GM12878 (cell line): ENCODE measurements around the gene NARF. TPM values are rescaled to one million over a fixed set of nuclear protein-coding genes. Genes with fewer than 3 reads are reported as not detected.

Experiments
- ATAC-seq: fragments of 200-7000 bp; cut with Tn5 transposase; 3 replicates; pipeline ENCODE4 v1.9.1; 2020; ENCODE audit warnings: mild to moderate bottlenecking, moderate library complexity
- Bru-seq: library from RNA; stranded (reverse); fragments of 400-500 nt; gene quantifications from one replicate; lab custom pipeline; 2021; lab: Mats Ljungman, UMichigan
- BruChase-seq, 2 experiments: library from RNA; stranded (reverse); fragments of 400-500 nt; gene quantifications; one replicate each; lab custom pipeline; 2021; lab: Mats Ljungman, UMichigan
- BruUV-seq: library from RNA; stranded (reverse); fragments of 400-500 nt; replicated peaks from 2 replicates; lab custom pipeline; 2021; lab: Mats Ljungman, UMichigan
- CTCF ChIA-PET: fragments of 300-600 bp; sonication (Branson Sonifier 250); formaldehyde crosslinking; extraction: SDS; loops from one replicate; lab custom pipeline; 2021; ENCODE audit warnings: inconsistent platforms; lab: Yijun Ruan, JAX
- POLR2A ChIA-PET: fragments of 350-600 bp; formaldehyde crosslinking; extraction: SDS; loops from one replicate; lab custom pipeline; 2021; ENCODE audit warnings: inconsistent platforms; lab: Charles Lee
- RAD21 ChIA-PET: fragments of 300-600 bp; sonication (Branson Sonifier 250); formaldehyde crosslinking; loops from one replicate; lab custom pipeline; 2023; ENCODE audit warnings: antibody characterized with exemption; ENCODE audit not compliant: unreplicated experiment; lab: Charles Lee
- SMC1A ChIA-PET: fragments of 300-600 bp; sonication (Branson Sonifier 250); formaldehyde crosslinking; loops from one replicate; lab custom pipeline; 2023; ENCODE audit not compliant: unreplicated experiment, uncharacterized antibody; lab: Charles Lee
- DNase-seq: peaks from one replicate; pipeline ENCODE4 v3.0.0-alpha.2; 2011; ENCODE audit warnings: low read depth, low spot score
- FAIRE-seq: peaks from 3 replicates; lab custom pipeline; 2011; peaks lifted over from hg19 to GRCh38; lab: Jason Lieb, UNC
- H2AFZ ChIP-seq: 2 replicates; pipeline ENCODE4 v1.6.0; 2011; ENCODE audit warnings: low read depth, low read length, control low read depth; ENCODE audit not compliant: control insufficient read depth
- H3K27ac ChIP-seq: 2 replicates; pipeline ENCODE4 v1.5.1; 2011; ENCODE audit warnings: control low read depth; ENCODE audit not compliant: control insufficient read depth, insufficient read depth
- H3K27me3 ChIP-seq, 2 experiments: replicated peaks in 1 of 2; 2 replicates each; pipeline versions ENCODE4 v1.6.0 to v1.6.1; 2011; ENCODE audit warnings: low read length in 1 of 2; ENCODE audit not compliant: control insufficient read depth in 2 of 2, insufficient read depth in 2 of 2
- H3K36me3 ChIP-seq, 2 experiments: 2 replicates each; pipeline ENCODE4 v1.5.1; 2011; ENCODE audit warnings: low read length in 1 of 2; ENCODE audit not compliant: control insufficient read depth in 2 of 2, insufficient read depth in 2 of 2
- H3K4me1 ChIP-seq: 2 replicates; pipeline ENCODE4 v1.6.1; 2011; ENCODE audit warnings: mild to moderate bottlenecking, low read length, moderate library complexity, mixed read lengths; ENCODE audit not compliant: control insufficient read depth, insufficient read depth
- H3K4me2 ChIP-seq: 2 replicates; pipeline ENCODE4 v1.6.0; 2011; ENCODE audit warnings: control low read depth; ENCODE audit not compliant: control insufficient read depth, insufficient read depth
- H3K4me3 ChIP-seq: fragments of 200-600 bp; sonication (generic); 2 replicates; pipeline ENCODE4 v1.5.1; 2016
- H3K79me2 ChIP-seq: 2 replicates; pipeline ENCODE4 v1.6.0; 2011; ENCODE audit warnings: low read length; ENCODE audit not compliant: control insufficient read depth, insufficient read depth
- H3K9ac ChIP-seq: 2 replicates; pipeline ENCODE4 v1.8.0; 2011; ENCODE audit warnings: low read length, control low read depth, mixed read lengths; ENCODE audit not compliant: control insufficient read depth, insufficient read depth
- H3K9me3 ChIP-seq: replicated peaks from 3 replicates; pipeline ENCODE4 v1.5.1; 2011; ENCODE audit warnings: mild to moderate bottlenecking, low read length; ENCODE audit not compliant: control insufficient read depth, insufficient read depth
- H4K20me1 ChIP-seq: 2 replicates; pipeline ENCODE4 v1.6.0; 2011; ENCODE audit not compliant: control insufficient read depth, insufficient read depth
- ATF2 ChIP-seq: IDR thresholded peaks from 2 replicates; pipeline ENCODE4 v1.6.1; 2012; ENCODE audit warnings: low read length, inconsistent platforms
- ATF3 ChIP-seq: IDR thresholded peaks from 2 replicates; pipeline ENCODE4 v1.6.1; 2011; ENCODE audit warnings: low read depth, mild to moderate bottlenecking, low read length, moderate library complexity, borderline replicate concordance; ENCODE audit errors: extremely low read depth
- BCL11A ChIP-seq: IDR thresholded peaks from 2 replicates; pipeline ENCODE4 v1.6.1; 2011; ENCODE audit warnings: low read depth, low read length
- BRCA1 ChIP-seq: IDR thresholded peaks from 2 replicates; pipeline ENCODE4 v1.6.1; 2011; ENCODE audit warnings: low read depth, low read length, improper control_type of control experiment
- CHD4 ChIP-seq: fragments of 200-600 bp; sonication (generic); IDR thresholded peaks from 2 replicates; pipeline ENCODE4 v1.6.1; 2016; ENCODE audit warnings: mild to moderate bottlenecking
- EZH2 ChIP-seq: IDR thresholded peaks from 2 replicates; pipeline ENCODE4 v1.6.1; 2012; ENCODE audit warnings: low read depth, mild to moderate bottlenecking, control low read depth, inconsistent platforms, low read length, borderline replicate concordance; ENCODE audit not compliant: control insufficient read depth
- FOXM1 ChIP-seq: IDR thresholded peaks from 2 replicates; pipeline ENCODE4 v1.6.1; 2012; ENCODE audit warnings: low read depth, mild to moderate bottlenecking, inconsistent platforms, low read length, moderate library complexity
- NBN ChIP-seq: fragments of 450-650 bp; IDR thresholded peaks from 2 replicates; pipeline ENCODE4 v1.6.1; 2016
- NKRF ChIP-seq: fragments of 450-650 bp; conservative IDR thresholded peaks from 2 replicates; pipeline ENCODE4 v1.6.1; 2017; ENCODE audit warnings: mild to moderate bottlenecking, moderate library complexity
- NR2C2 ChIP-seq: IDR thresholded peaks from 2 replicates; pipeline ENCODE4 v1.6.1; 2011; ENCODE audit warnings: borderline replicate concordance, low read depth; ENCODE audit not compliant: control insufficient read depth, insufficient read length
- ZNF274 ChIP-seq: IDR thresholded peaks from one replicate; pipeline ENCODE4 v1.8.0; 2011; ENCODE audit not compliant: insufficient read length, insufficient read depth
- ZSCAN29 ChIP-seq: fragments of 450-650 bp; IDR thresholded peaks from 2 replicates; pipeline ENCODE4 v1.6.1; 2017; ENCODE audit warnings: mild to moderate bottlenecking, moderate library complexity
- WGBS: methylation state at CpG from one replicate; pipeline ENCODE4 v1.1.6; 2016; ENCODE audit warnings: low lambda C conversion rate; ENCODE audit not compliant: insufficient replicate concordance, insufficient coverage; ENCODE audit errors: missing lambda C conversion rate; 5-methylcytosine and 5-hydroxymethylcytosine counted together
- in situ Hi-C: fragments of 300-500 bp; cut with MboI; formaldehyde crosslinking; loops from 9 replicates; pipeline ENCODE4 v1.14.3; 2018; ENCODE audit warnings: mixed read lengths
- intact Hi-C: fragments of 100-400 bp; cut with micrococcal nuclease; formaldehyde crosslinking; loops from one replicate; pipeline ENCODE4 v1.14.2; 2022; ENCODE audit not compliant: unreplicated experiment
- long read RNA-seq, 2 experiments: library from polyadenylated mRNA; unstranded; transcript quantifications; one replicate each; pipeline ENCODE4 v2.0.0, GENCODE V29; 2019 to 2020
- polyA minus RNA-seq, 3 experiments: library from RNA; depleted of rRNA, polyadenylated mRNA; stranded (reverse); fragments of >200 nt; gene quantifications; 2 replicates each; pipeline ENCODE4 v1.2.3, GENCODE V29; 2011
- polyA plus RNA-seq, 11 experiments: library from polyadenylated mRNA; depleted of rRNA in 4 of 11; unstranded in 6 of 11; stranded (reverse) in 5 of 11; fragments of >200 nt; fragmentation: Nextera tagmentation in 4 of 11; fragmentation: Illumina TruSeq in 1 of 11; extraction: Ambion mirVana in 4 of 11; extraction: Trizol in 1 of 11; gene quantifications; 1 replicate in 1 of 11; 2 replicates in 10 of 11; pipeline versions ENCODE4 v1.2.1 to v1.2.3, GENCODE V29; 2011 to 2016; ENCODE audit warnings: inconsistent platforms in 2 of 11, missing spikeins in 2 of 11, low read depth in 1 of 11
- total RNA-seq, 4 experiments: library from RNA; depleted of rRNA in 3 of 4; stranded (reverse); fragments of >200 nt in 3 of 4; fragmentation: Illumina TruSeq in 1 of 4; extraction: Trizol in 1 of 4; gene quantifications; 2 replicates each; pipeline versions ENCODE4 v1.2.1 to v1.2.3, GENCODE V29; 2013 to 2021

The NARF gene
- 167 and 178 TPM in 2 replicates for total RNA-seq (2013; cell fraction: nucleolus; rRNA removed)
- 35.5 and 44.1 TPM in 2 replicates for total RNA-seq (2014; rRNA removed)
- total RNA-seq (2014; rRNA removed; fragmentation: Illumina TruSeq; extraction: Trizol), result 29.2 and 29.4 TPM in 2 replicates
- total RNA-seq (2021), result 65.3 and 65.8 TPM in 2 replicates
- polyA plus RNA-seq (2011; ENCODE audit: low read depth), result 72.0 TPM
- polyA plus RNA-seq (2011; rRNA removed), result 120 and 138 TPM in 2 replicates
- 128 and 152 TPM in 2 replicates for polyA plus RNA-seq (2011; cell fraction: cytosol; rRNA removed)
- polyA plus RNA-seq (2011; cell fraction: nucleus; rRNA removed), result 170 and 183 TPM in 2 replicates
- 120 and 130 TPM in 2 replicates for polyA plus RNA-seq (2012)
- polyA plus RNA-seq (2014; fragmentation: Illumina TruSeq; extraction: Trizol), result 22.4 and 42.7 TPM in 2 replicates
- polyA plus RNA-seq (2014; fragmentation: Nextera tagmentation; extraction: Ambion mirVana), result 10 to 100 TPM; 16.7 to 27.4 TPM
- 50.9 and 56.1 TPM in 2 replicates for polyA plus RNA-seq (2014; rRNA removed)
- polyA plus RNA-seq (2016; fragmentation: Nextera tagmentation; extraction: Ambion mirVana), result 100 to 1,000 TPM; 115 to 126 TPM
- 81.9 and 82.4 TPM in 2 replicates for polyA minus RNA-seq (2011; rRNA and poly(A)+ RNA removed)
- 27.1 and 29.1 TPM in 2 replicates for polyA minus RNA-seq (2011; cell fraction: cytosol; rRNA and poly(A)+ RNA removed)
- 29.7 and 37.7 TPM in 2 replicates for polyA minus RNA-seq (2011; cell fraction: nucleus; rRNA and poly(A)+ RNA removed)
- Bru-seq, nascent RNA, result percentile 79 among the genes with signal in this experiment
- percentile 85 among the genes with signal in this experiment for BruChase-seq, experiment 1, labeled RNA remaining after a 6-hour chase
- percentile 81 among the genes with signal in this experiment for BruChase-seq, experiment 2, labeled RNA remaining after a 2-hour chase
- long read RNA-seq, experiment 1, transcript NARF-201 (11 exons, 3,949 nt), result major isoform, 30 of 56 reads
- long read RNA-seq, experiment 1, partial matches to known transcripts, result 3 of 56 reads
- long read RNA-seq, experiment 1, other reads (novel, unspliced or antisense), result 20 of 56 reads
- long read RNA-seq, experiment 2, transcript NARF-220 (12 exons, 1,454 nt), result minor isoform, 5 of 235 reads
- long read RNA-seq, experiment 2, transcript NARF-201 (11 exons, 3,949 nt), result major isoform, 188 of 235 reads
- long read RNA-seq, experiment 2, partial matches to known transcripts, result 8 of 235 reads
- long read RNA-seq, experiment 2, other reads (novel, unspliced or antisense), result 30 of 235 reads

- ChIA-PET CTCF (interaction anchor here (1.2 to 2.0 kb wide), 2 partner anchors 93 kb away, joined by 3 to 6 read pairs; no protein-coding TSS in a partner anchor), SMC1A (interaction anchor here (0.7 to 1.8 kb wide), 3 partner anchors 9 to 39 kb away, joined by 3 to 7 read pairs (median 6); no protein-coding TSS in a partner anchor), RAD21 (interaction anchor here (1.0 to 1.4 kb wide), 2 partner anchors 92 to 250 kb away, joined by 3 read pairs; no protein-coding TSS in a partner anchor), POLR2A (interaction anchor here (0.5 to 1.8 kb wide), 4 partner anchors 9 to 597 kb away, joined by 4 to 16 read pairs (median 8); no protein-coding TSS in a partner anchor)
- no TSS peak for BruUV-seq
- intact Hi-C loops (loop anchor here (1.0 kb wide), 2 partner anchors 9 to 36 kb away; no protein-coding TSS in a partner anchor), in situ Hi-C loops (no loop called here)
- H3K27ac ChIP-seq, result peak within 1 kb of the TSS; percentile 99
- peaks cover 6% of the 10 kb centered on the region for H3K4me1 ChIP-seq
- peak within 1 kb of the TSS; percentile 92 for H3K4me3 ChIP-seq
- no peaks in the 10 kb centered on the region for H3K27me3 ChIP-seq
- H3K79me2 ChIP-seq, result peaks cover 10% of the 10 kb centered on the region
- H3K9ac ChIP-seq, result peak within 1 kb of the TSS; percentile 92
- no peaks in the 10 kb centered on the region for H4K20me1 ChIP-seq
- H2AFZ ChIP-seq, result peak within 1 kb of the TSS; percentile 72
- no peaks in the 10 kb centered on the region for H3K9me3 ChIP-seq
- FAIRE-seq, result no peak
- WGBS, result 2% methylated on average over 71 of the region's 85 CpGs
- peak within 1 kb of the TSS; percentile 83 for H3K4me2 ChIP-seq
- peaks cover 6 to 20% of the 10 kb centered on the region in 2 experiments for H3K36me3 ChIP-seq
- peak; percentile 99 for ATAC-seq
- peak; percentile 87 for DNase-seq
- TF ChIP-seq ATF3 (no peak), NR2C2 (no peak), NBN (no peak; the same call in 1 of the 2 replicates), ATF2 (no peak), ZNF274 (no peak), FOXM1 (no peak), NKRF (no peak; the same call in none of the 2 replicates), BRCA1 (no peak), CHD4 (no peak), EZH2 (no peak), BCL11A (no peak), ZSCAN29 (no peak)
Measured at GRCh38 chr17:82458179-82458884, at the start of gene NARF. TSS of gene NARF (plus strand) at chr17:82458741. CDS start at chr17:82458804, 63 bp downstream.
